ENCODE measurements around the gene BANF1.

BANF1 gene

GRCh38 chr11:66042227-66042995 is 40.1 kb downstream of the BANF1 start:
- H3K4me3 ChIP-seq (replicated peaks; ENCODE audit: low read depth, low read length): no peak overlapping the region
- no peak for DNase-seq (ENCODE audit: extremely low read depth, insufficient read length)
- H3K27me3 ChIP-seq (replicated peaks; ENCODE audit: control insufficient read depth, insufficient read depth, low read length): no peaks in the 10 kb centered on the region
- H3K36me3 ChIP-seq (ENCODE audit: control insufficient read depth, insufficient read depth, low read length): no peaks in the 10 kb centered on the region
- TF ChIP-seq, protein P1, sequence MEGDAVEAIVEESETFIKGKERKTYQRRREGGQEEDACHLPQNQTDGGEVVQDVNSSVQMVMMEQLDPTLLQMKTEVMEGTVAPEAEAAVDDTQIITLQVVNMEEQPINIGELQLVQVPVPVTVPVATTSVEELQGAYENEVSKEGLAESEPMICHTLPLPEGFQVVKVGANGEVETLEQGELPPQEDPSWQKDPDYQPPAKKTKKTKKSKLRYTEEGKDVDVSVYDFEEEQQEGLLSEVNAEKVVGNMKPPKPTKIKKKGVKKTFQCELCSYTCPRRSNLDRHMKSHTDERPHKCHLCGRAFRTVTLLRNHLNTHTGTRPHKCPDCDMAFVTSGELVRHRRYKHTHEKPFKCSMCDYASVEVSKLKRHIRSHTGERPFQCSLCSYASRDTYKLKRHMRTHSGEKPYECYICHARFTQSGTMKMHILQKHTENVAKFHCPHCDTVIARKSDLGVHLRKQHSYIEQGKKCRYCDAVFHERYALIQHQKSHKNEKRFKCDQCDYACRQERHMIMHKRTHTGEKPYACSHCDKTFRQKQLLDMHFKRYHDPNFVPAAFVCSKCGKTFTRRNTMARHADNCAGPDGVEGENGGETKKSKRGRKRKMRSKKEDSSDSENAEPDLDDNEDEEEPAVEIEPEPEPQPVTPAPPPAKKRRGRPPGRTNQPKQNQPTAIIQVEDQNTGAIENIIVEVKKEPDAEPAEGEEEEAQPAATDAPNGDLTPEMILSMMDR (IDR thresholded peaks at IDR 0.05; ENCODE audit: insufficient read depth, low read length, poor library complexity, severe bottlenecking): no peak

GRCh38 chr11:66042996-66043906 is 40.9 kb downstream of the BANF1 start:
- TF ChIP-seq, protein P1 (IDR thresholded peaks at IDR 0.05; ENCODE audit: insufficient read depth, low read length, poor library complexity, severe bottlenecking): no peak
- DNase-seq (ENCODE audit: extremely low read depth, insufficient read length): no peak
- H3K4me3 ChIP-seq (replicated peaks; ENCODE audit: low read depth, low read length): no peak overlapping the region
- no peaks in the 10 kb centered on the region for H3K36me3 ChIP-seq (ENCODE audit: control insufficient read depth, insufficient read depth, low read length)
- H3K27me3 ChIP-seq (replicated peaks; ENCODE audit: control insufficient read depth, insufficient read depth, low read length): no peaks in the 10 kb centered on the region

GRCh38 chr11:66044757-66045156 is 42.5 kb downstream of the BANF1 start:
- TF ChIP-seq, protein P1 (IDR thresholded peaks at IDR 0.05; ENCODE audit: insufficient read depth, low read length, poor library complexity, severe bottlenecking): no peak
- Histone ChIP-seq H3K36me3 (ENCODE audit: control insufficient read depth, insufficient read depth, low read length) (no peaks in the 10 kb centered on the region), H3K27me3 (replicated peaks; ENCODE audit: control insufficient read depth, insufficient read depth, low read length) (no peaks in the 10 kb centered on the region), H3K4me3 (replicated peaks; ENCODE audit: low read depth, low read length) (peak overlapping the region; percentile 32)
- DNase-seq (ENCODE audit: extremely low read depth, insufficient read length): no peak

DNA sequence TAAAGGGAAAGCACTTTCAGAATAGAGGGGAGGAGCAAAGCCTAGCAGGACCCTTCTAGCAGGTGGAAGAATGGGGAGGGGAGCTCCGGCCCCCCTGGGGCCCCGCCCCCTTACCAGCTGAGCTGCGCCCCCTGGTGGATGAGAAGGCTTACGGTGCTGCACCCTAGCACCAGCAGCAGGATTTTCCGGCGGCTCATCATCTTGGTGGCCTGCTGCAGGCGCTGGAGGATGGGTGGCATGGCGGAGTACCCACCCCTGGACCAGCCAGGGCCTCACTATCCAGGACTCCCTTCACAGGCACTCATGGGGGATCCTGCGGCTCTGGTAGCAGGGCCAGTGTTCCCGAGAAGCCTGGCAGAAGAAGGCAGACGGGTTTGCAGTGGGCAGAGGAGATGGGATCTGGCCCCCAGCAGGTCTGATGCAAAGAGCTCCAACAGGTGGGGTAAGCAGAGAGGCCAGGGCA is 42.9 kb downstream of the BANF1 start:
- H3K4me3 ChIP-seq (replicated peaks; ENCODE audit: low read depth, low read length): peak overlapping the region; percentile 32
- TF ChIP-seq, protein P1 (IDR thresholded peaks at IDR 0.05; ENCODE audit: insufficient read depth, low read length, poor library complexity, severe bottlenecking): peak; percentile 99
- no peaks in the 10 kb centered on the region for H3K36me3 ChIP-seq (ENCODE audit: control insufficient read depth, insufficient read depth, low read length)
- DNase-seq (ENCODE audit: extremely low read depth, insufficient read length): peak; percentile 79
- H3K27me3 ChIP-seq (replicated peaks; ENCODE audit: control insufficient read depth, insufficient read depth, low read length): no peaks in the 10 kb centered on the region

- TF ChIP-seq, protein P1 (IDR thresholded peaks at IDR 0.05; ENCODE audit: insufficient read depth, low read length, poor library complexity, severe bottlenecking): no peak
- DNase-seq (ENCODE audit: extremely low read depth, insufficient read length): no peak
- no peak overlapping the region for H3K4me3 ChIP-seq (replicated peaks; ENCODE audit: low read depth, low read length)
- H3K27me3 ChIP-seq (replicated peaks; ENCODE audit: control insufficient read depth, insufficient read depth, low read length): no peaks in the 10 kb centered on the region
- H3K36me3 ChIP-seq (ENCODE audit: control insufficient read depth, insufficient read depth, low read length): no peaks in the 10 kb centered on the region
Observed at GRCh38 chr11:66046901-66047300, 44.6 kb downstream of the BANF1 start.
